ENCODE measurements around the gene KCNK16. TPM values are rescaled to one million over a fixed set of nuclear protein-coding genes. Genes with fewer than 3 reads are reported as not detected.
"Not testable (repeated sequence)": the region's sequence is repeated elsewhere in the genome, so short reads cannot be mapped to it uniquely, and the experiment has no call there.

The KCNK16 gene
- total RNA-seq, 4 donors from 2014 or later: not detected

GRCh38 chr6:39295611-39296011, 26.9 kb downstream of the KCNK16 start:
- intact Hi-C loops (cut with DNase I; ENCODE audit: low total_unique reads): loop anchor here (10.0 kb wide), 1 partner anchor 571 kb away; no protein-coding TSS in a partner anchor
- no peak overlapping the region for H3K4me3 ChIP-seq (ENCODE audit: low read depth, poor library complexity, severe bottlenecking)
- no peak for DNase-seq (ENCODE audit: low spot score in 2 of 2)
- TF ChIP-seq POLR2A (IDR thresholded peaks at IDR 0.05) (no peak), CTCF (IDR thresholded peaks at IDR 0.05) (no peak)
- WGBS, 2 donors: 47 to 56% methylated on average over 5 of the region's 5 CpGs

- no peak for DNase-seq (ENCODE audit: low spot score in 2 of 2)
- intact Hi-C loops (cut with DNase I; ENCODE audit: low total_unique reads): loop anchor here (10.0 kb wide), 1 partner anchor 570 kb away; no protein-coding TSS in a partner anchor
- TF ChIP-seq CTCF (IDR thresholded peaks at IDR 0.05): no peak
- no peak for TF ChIP-seq POLR2A (IDR thresholded peaks at IDR 0.05)
- 66 to 70% methylated on average over 1 of the region's 1 CpG for WGBS, 2 donors
- no peak overlapping the region for H3K4me3 ChIP-seq (ENCODE audit: low read depth, poor library complexity, severe bottlenecking)
Measured at GRCh38 chr6:39294899-39295298, 27.6 kb downstream of the KCNK16 start.

DNA sequence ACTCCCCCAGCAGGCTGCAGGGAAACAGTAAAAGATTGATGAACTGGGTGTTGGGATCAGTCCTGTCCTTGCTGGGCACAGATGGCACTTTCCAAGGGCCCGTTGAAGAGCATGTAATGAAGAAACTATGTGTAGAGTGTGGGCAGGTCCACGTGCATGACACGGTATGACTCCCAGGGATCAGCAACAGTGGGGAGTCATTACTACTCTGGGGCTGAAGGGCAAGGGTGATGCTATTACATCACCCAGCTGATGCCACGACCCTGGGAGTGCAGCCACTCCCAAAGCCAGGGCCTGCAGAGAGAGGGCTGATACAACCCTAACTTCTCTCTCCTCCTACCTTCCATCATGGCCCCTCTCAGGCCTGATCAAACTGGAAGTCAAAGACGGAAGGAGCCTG, 28.4 kb downstream of the KCNK16 start:
- TF ChIP-seq POLR2A (IDR thresholded peaks at IDR 0.05) (no peak), CTCF (IDR thresholded peaks at IDR 0.05) (no peak)
- intact Hi-C loops (cut with DNase I; ENCODE audit: low total_unique reads): loop anchor here (10.0 kb wide), 1 partner anchor 569 kb away; no protein-coding TSS in a partner anchor
- H3K4me3 ChIP-seq (ENCODE audit: low read depth, poor library complexity, severe bottlenecking): no peak overlapping the region
- no peak for DNase-seq (ENCODE audit: low spot score in 2 of 2)
- 59 to 67% methylated on average over 5 of the region's 5 CpGs for WGBS, 2 donors

DNA sequence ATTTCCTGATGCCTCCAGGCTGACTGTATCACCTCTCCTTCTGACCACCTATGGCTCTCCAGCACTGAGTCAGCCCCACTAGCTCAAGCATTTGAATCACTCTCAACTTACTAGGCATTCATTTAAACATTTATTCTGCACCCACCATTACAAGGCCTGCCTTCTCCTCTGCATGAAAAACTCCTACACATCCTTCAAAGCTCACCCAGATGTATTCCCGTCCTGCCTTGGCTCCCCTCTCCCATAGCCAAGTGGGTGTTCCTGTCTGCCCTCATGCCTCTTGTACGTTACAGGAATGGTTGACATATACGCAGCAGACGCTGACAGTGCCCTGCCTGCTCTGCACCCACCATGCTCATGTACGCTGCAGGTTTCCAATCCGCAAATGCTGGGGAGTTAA, 29.9 kb downstream of the KCNK16 start:
- intact Hi-C loops (cut with DNase I; ENCODE audit: low total_unique reads): loop anchor here (10.0 kb wide), 1 partner anchor 568 kb away; no protein-coding TSS in a partner anchor
- no peak overlapping the region for H3K4me3 ChIP-seq (ENCODE audit: low read depth, poor library complexity, severe bottlenecking)
- TF ChIP-seq POLR2A (IDR thresholded peaks at IDR 0.05) (no peak), CTCF (IDR thresholded peaks at IDR 0.05) (no peak)
- WGBS, 2 donors: 93 to 95% methylated on average over 6 of the region's 6 CpGs
- no peak for DNase-seq (ENCODE audit: low spot score in 2 of 2)

- no peak overlapping the region for H3K4me3 ChIP-seq (ENCODE audit: low read depth, poor library complexity, severe bottlenecking)
- TF ChIP-seq CTCF (IDR thresholded peaks at IDR 0.05) (no peak), POLR2A (IDR thresholded peaks at IDR 0.05) (no peak)
- intact Hi-C loops (cut with DNase I; ENCODE audit: low total_unique reads): no loop called here
- no peak for DNase-seq (ENCODE audit: low spot score in 2 of 2)
- WGBS, 2 donors: 73 to 74% methylated on average over 2 of the region's 2 CpGs
Measured at GRCh38 chr6:39289490-39289889, 33.0 kb downstream of the KCNK16 start.

DNA sequence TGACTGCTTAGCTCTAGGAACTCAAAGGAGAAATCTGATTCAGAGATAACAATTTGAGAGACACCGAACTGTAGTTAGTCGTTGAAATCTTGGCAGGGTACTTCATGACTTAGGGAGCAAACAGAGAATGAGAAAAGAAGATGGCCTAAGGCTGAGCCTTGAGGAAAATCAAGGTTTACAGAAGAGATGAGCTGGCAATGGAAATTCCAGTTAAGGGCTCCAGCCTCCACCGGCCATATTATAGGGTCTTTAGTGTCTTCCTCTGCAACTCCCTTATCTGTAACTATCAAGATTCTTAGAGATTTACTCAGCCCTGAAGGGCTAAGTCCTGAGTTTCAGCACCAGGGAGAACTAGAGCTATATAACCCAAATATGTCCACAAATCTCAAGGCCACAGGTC, 34.9 kb downstream of the KCNK16 start:
- no peak for TF ChIP-seq POLR2A (IDR thresholded peaks at IDR 0.05)
- TF ChIP-seq CTCF (IDR thresholded peaks at IDR 0.05): no peak
- intact Hi-C loops (cut with DNase I; ENCODE audit: low total_unique reads): no loop called here
- no peak for DNase-seq (ENCODE audit: low spot score in 2 of 2)
- WGBS, 2 donors: 69 to 77% methylated on average over 3 of the region's 3 CpGs
- H3K4me3 ChIP-seq (ENCODE audit: low read depth, poor library complexity, severe bottlenecking): no peak overlapping the region

DNA sequence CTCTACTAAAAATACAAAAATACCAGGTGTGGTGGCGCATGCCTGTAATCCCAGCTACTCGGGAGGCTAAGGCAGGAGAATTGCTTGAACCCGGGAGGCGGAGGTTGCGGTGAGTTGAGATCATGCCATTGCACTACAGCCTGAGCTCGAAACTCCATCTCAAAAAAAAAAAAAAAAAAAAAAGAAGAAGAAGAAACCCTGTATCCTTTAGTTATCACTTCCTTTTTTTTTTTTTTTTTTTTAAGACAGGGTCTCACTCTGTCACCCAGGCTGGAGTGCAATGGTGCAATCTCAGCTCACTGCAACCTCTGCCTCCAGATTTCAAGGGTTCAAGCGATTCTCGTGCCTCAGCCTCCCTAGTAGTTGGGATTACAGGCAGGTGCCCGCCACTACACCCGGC, 35.9 kb downstream of the KCNK16 start:
- H3K4me3 ChIP-seq (ENCODE audit: low read depth, poor library complexity, severe bottlenecking); DNase-seq (ENCODE audit: low spot score in 2 of 2); intact Hi-C loops (cut with DNase I; ENCODE audit: low total_unique reads): not testable (repeated sequence)
- 74 to 90% methylated on average over 10 of the region's 10 CpGs for WGBS, 2 donors

Measured in lower leg skin (tissue), 4 donors.